Activated T-helper 1 cell treated with anti-CD3 and anti-CD28 coated beads, Interleukin-12 subunit alpha, Interleukin-12 subunit beta, Interleukin-2, Interleukin-4 antibody, amounts not matched to agents 30 ng/mL and 10 ng/mL and 1 ng/mL, durations not matched to agents 14 hours and 24 hours and 36 hours (primary cell): ENCODE measurements around the gene OR52B2. TPM values are rescaled to one million over a fixed set of nuclear protein-coding genes. Genes with fewer than 3 reads are reported as not detected.

Experiments used
- DNase-seq: peaks from one replicate; pipeline ENCODE4 v3.0.0; 2021; ENCODE audit warnings: low spot score
- H3K27ac Mint-ChIP-seq: one replicate; pipeline ENCODE4 v1.8.0; 2021; ENCODE audit warnings: mild to moderate bottlenecking, mixed read lengths
- H3K27me3 Mint-ChIP-seq: one replicate; pipeline ENCODE4 v1.8.0; 2022; ENCODE audit warnings: mild to moderate bottlenecking, moderate library complexity, mixed read lengths; ENCODE audit not compliant: insufficient read depth
- H3K36me3 Mint-ChIP-seq: one replicate; pipeline ENCODE4 v1.8.0; 2021; ENCODE audit warnings: low read depth, mixed read lengths
- H3K4me1 Mint-ChIP-seq: one replicate; pipeline ENCODE4 v1.8.0; 2021; ENCODE audit warnings: low read depth, mixed read lengths
- H3K4me3 Mint-ChIP-seq: one replicate; pipeline ENCODE4 v1.8.0; 2021; ENCODE audit warnings: mild to moderate bottlenecking, moderate library complexity, mixed read lengths
- H3K9me3 Mint-ChIP-seq: one replicate; pipeline ENCODE4 v1.8.0; 2021; ENCODE audit warnings: mixed read lengths
- intact Hi-C: fragments of 100-400 bp; cut with micrococcal nuclease; formaldehyde crosslinking; loops from one replicate; pipeline ENCODE4 v1.15.1; 2024
- total RNA-seq: library from RNA; stranded (reverse); gene quantifications from 2 replicates; pipeline ENCODE4 v1.2.3, GENCODE V29; 2022

Gene OR52B2
- total RNA-seq, 1 donor from 2014 or later, result not detected

DNA sequence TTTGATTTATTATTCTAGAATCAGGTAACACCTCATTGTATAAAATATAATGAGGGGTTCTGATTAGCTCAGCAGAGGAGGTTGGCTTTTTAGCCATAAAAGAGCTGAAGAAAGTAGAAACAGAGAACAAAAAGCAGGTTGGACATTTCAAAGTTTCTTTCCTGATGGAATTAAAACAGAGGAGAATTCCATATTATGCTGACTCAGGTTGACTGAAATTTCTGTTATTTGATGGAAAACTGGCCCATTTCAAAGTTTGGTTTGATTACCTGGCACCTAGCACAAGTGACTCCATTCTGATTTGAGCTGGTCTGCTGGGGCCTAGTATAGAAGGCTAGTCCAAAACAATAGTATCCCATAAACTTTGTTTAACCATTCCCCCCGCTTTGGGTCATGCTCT lies 37.7 kb downstream of the OR52B2 start:
- Mint-ChIP-seq H3K9me3 (no peaks in the 10 kb centered on the region), H3K4me1 (no peaks in the 10 kb centered on the region), H3K27ac (no peak overlapping the region), H3K27me3 (peaks cover 3% of the 10 kb centered on the region), H3K36me3 (no peaks in the 10 kb centered on the region), H3K4me3 (no peak overlapping the region)
- intact Hi-C loops, result no loop called here
- DNase-seq, result no peak

DNA sequence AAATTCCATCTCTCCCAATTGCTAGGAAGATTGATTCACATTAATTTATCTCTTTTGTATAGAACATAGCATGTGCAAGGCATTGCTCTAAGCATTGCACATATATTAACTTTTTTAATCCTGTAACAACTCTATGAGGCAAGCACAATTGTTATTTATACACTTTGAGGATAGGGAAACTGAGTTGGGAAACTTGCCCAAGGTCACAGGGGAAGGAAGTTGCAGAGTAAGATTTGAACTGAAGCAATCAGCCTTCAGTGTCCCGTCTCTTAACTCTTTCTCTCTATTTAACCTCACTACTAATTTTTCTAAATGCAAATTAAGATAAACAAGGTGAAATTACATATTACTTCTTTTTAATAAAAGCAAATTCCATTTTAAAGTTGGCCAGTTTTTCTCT lies 40.5 kb downstream of the OR52B2 start:
- no peak for DNase-seq
- H3K4me3 Mint-ChIP-seq, result no peak overlapping the region
- no peak overlapping the region for H3K27ac Mint-ChIP-seq
- H3K4me1 Mint-ChIP-seq, result no peaks in the 10 kb centered on the region
- H3K36me3 Mint-ChIP-seq, result no peaks in the 10 kb centered on the region
- H3K9me3 Mint-ChIP-seq, result no peaks in the 10 kb centered on the region
- peaks cover 2% of the 10 kb centered on the region for H3K27me3 Mint-ChIP-seq
- intact Hi-C loops, result no loop called here

DNA sequence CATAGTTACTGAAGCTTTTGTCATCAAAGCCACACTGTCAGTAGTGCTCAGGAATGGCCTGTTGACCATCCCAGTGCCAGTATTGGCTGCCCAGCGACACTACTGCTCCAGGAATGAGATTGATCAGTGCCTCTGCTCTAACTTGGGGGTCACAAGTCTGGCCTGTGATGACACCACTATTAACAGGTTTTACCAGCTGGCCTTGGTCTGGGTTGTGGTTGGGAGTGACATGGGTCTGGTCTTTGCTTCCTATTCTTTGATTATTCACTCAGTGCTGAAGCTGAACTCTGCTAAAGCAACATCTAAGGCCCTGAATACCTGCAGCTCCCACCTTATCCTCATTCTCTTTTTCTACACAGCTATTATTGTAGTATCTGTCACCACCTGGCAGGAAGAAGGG lies 41.1 kb downstream of the OR52B2 start:
- H3K4me3 Mint-ChIP-seq, result no peak overlapping the region
- intact Hi-C loops, result no loop called here
- no peaks in the 10 kb centered on the region for H3K36me3 Mint-ChIP-seq
- no peak for DNase-seq
- H3K4me1 Mint-ChIP-seq, result no peaks in the 10 kb centered on the region
- no peaks in the 10 kb centered on the region for H3K9me3 Mint-ChIP-seq
- H3K27ac Mint-ChIP-seq, result no peak overlapping the region
- H3K27me3 Mint-ChIP-seq, result peaks cover 2% of the 10 kb centered on the region

DNA sequence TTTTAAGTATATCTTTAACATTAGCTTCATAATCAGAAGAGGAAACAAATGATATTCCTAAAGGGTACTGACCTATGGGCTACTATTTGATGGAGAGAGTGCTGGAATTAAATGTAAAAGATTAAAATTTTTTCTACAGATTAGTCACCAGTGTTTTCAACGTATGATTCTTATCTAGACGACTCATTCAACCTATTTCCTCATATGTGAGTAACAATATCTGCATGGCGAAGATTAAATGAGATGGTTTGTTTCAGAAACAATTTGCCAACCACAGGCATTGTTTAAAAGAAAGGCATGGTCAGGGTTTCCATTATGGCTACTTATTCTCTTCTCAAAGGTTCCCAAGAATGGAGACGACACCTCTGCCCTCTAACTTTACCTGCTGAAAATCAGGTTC lies 42.2 kb downstream of the OR52B2 start:
- Mint-ChIP-seq H3K27me3 (peaks cover 2% of the 10 kb centered on the region), H3K4me1 (no peaks in the 10 kb centered on the region), H3K4me3 (no peak overlapping the region), H3K9me3 (no peaks in the 10 kb centered on the region), H3K27ac (no peak overlapping the region), H3K36me3 (no peaks in the 10 kb centered on the region)
- intact Hi-C loops, result no loop called here
- DNase-seq, result no peak

DNA sequence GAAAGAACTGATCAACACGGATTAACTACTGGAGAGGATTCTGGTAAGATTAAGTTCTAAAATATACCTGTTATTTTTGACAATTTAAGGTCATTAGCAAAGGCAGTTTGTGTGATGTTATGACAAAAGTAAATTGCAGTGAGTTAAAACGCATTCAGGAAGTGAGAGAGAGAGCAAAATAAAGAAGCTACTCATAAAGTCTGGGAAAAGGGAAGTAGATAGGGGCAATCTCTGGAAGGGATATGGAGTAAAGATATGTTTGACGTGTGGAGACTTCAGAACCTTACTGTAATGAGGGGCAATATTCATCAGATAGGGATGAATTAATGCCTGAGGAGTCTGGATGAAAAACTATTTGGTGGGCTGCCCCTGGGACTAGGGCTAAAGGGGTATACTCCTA lies 45.9 kb downstream of the OR52B2 start:
- Mint-ChIP-seq H3K27ac (no peak overlapping the region), H3K36me3 (no peaks in the 10 kb centered on the region), H3K9me3 (no peaks in the 10 kb centered on the region), H3K27me3 (peaks cover 2% of the 10 kb centered on the region), H3K4me3 (no peak overlapping the region), H3K4me1 (no peaks in the 10 kb centered on the region)
- intact Hi-C loops, result no loop called here
- no peak for DNase-seq

Other genes starting within 250 kb of the OR52B2 start
- not detected in 2 replicates for gene OR56A3, start 228.1 kb downstream of the OR52B2 start, total RNA-seq
- not detected in 2 replicates for gene OR56A5, start 201.8 kb downstream of the OR52B2 start, total RNA-seq
- gene OR52L1, start 183.3 kb downstream of the OR52B2 start, total RNA-seq, result 0.20 TPM in 1 of 2 replicates, not detected in the other
- not detected in 2 replicates for gene OR56A4, start 163.4 kb downstream of the OR52B2 start, total RNA-seq
- not detected in 2 replicates for gene OR56A1, start 139.6 kb downstream of the OR52B2 start, total RNA-seq
- not detected in 2 replicates for gene OR56B4, start 62.6 kb downstream of the OR52B2 start, total RNA-seq
- not detected in 2 replicates for gene OR52W1, start 28.9 kb upstream of the OR52B2 start, total RNA-seq
- gene C11orf42, start 35.2 kb upstream of the OR52B2 start, total RNA-seq, result not detected in 2 replicates
- gene FHIP1B, start 64.3 kb upstream of the OR52B2 start, total RNA-seq, result 19.3 TPM in 2 replicates
- 0.10 TPM in 1 of 2 replicates, not detected in the other for gene CNGA4, start 68.8 kb upstream of the OR52B2 start, total RNA-seq
- not detected in 2 replicates for gene CCKBR, start 89.5 kb upstream of the OR52B2 start, total RNA-seq
- gene CAVIN3, start 150.2 kb upstream of the OR52B2 start, total RNA-seq, result 16.5 and 17.2 TPM in 2 replicates
- gene SMPD1, start 220.1 kb upstream of the OR52B2 start, total RNA-seq, result 8.5 and 9.4 TPM in 2 replicates
- 16.5 and 16.8 TPM in 2 replicates for gene APBB1, start 248.8 kb upstream of the OR52B2 start, total RNA-seq